Measurements from ENCODE around the gene IGF2BP2. TPM values are rescaled to one million over a fixed set of nuclear protein-coding genes. Genes with fewer than 3 reads are reported as not detected.

Gene IGF2BP2
- total and polyA plus RNA-seq, 9 of the 15 experiments (the other 6 are each of a cell fraction or from before 2014, with no cell fraction given), result 3.2 to 59.6 (median 30.5) TPM

DNA sequence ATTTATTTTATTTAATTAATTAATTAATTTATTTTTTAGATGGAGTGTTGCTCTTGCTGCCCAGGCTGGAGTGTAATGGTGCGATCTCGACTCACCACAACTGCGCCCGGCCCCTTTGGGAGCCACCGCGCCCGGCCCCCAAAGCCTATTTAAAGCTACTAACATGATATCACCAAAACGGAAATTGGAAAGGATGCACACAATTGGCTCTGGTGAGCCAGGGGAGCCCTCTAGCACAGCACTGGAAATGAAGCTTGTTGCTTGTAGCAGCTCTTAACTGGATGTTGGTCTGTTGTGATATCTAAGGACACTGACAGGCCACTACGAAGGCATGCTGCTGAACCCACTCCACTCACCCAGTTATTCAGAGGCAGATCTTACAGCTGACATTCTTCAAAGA lies 104.5 kb downstream of the IGF2BP2 start (continued):
- TF ChIP-seq, protein P1, sequence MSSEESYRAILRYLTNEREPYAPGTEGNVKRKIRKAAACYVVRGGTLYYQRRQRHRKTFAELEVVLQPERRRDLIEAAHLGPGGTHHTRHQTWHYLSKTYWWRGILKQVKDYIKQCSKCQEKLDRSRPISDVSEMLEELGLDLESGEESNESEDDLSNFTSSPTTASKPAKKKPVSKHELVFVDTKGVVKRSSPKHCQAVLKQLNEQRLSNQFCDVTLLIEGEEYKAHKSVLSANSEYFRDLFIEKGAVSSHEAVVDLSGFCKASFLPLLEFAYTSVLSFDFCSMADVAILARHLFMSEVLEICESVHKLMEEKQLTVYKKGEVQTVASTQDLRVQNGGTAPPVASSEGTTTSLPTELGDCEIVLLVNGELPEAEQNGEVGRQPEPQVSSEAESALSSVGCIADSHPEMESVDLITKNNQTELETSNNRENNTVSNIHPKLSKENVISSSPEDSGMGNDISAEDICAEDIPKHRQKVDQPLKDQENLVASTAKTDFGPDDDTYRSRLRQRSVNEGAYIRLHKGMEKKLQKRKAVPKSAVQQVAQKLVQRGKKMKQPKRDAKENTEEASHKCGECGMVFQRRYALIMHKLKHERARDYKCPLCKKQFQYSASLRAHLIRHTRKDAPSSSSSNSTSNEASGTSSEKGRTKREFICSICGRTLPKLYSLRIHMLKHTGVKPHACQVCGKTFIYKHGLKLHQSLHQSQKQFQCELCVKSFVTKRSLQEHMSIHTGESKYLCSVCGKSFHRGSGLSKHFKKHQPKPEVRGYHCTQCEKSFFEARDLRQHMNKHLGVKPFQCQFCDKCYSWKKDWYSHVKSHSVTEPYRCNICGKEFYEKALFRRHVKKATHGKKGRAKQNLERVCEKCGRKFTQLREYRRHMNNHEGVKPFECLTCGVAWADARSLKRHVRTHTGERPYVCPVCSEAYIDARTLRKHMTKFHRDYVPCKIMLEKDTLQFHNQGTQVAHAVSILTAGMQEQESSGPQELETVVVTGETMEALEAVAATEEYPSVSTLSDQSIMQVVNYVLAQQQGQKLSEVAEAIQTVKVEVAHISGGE (CRISPR knock-in tag; IDR thresholded peaks at IDR 0.05), result no peak
- TF ChIP-seq NR4A1 (CRISPR knock-in tag; IDR thresholded peaks at IDR 0.05) (no peak), NR4A1 (tag; IDR thresholded peaks at IDR 0.05) (no peak), PHB2 (IDR thresholded peaks at IDR 0.05; ENCODE audit: low read depth) (no peak), ARNT (IDR thresholded peaks at IDR 0.05) (no peak), ZNF778 (CRISPR knock-in tag; IDR thresholded peaks at IDR 0.05) (no peak), ZNF146 (CRISPR knock-in tag; IDR thresholded peaks at IDR 0.05; ENCODE audit: unreplicated experiment) (no peak)
- TF ChIP-seq, protein P2, sequence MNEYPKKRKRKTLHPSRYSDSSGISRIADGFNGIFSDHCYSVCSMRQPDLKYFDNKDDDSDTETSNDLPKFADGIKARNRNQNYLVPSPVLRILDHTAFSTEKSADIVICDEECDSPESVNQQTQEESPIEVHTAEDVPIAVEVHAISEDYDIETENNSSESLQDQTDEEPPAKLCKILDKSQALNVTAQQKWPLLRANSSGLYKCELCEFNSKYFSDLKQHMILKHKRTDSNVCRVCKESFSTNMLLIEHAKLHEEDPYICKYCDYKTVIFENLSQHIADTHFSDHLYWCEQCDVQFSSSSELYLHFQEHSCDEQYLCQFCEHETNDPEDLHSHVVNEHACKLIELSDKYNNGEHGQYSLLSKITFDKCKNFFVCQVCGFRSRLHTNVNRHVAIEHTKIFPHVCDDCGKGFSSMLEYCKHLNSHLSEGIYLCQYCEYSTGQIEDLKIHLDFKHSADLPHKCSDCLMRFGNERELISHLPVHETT (CRISPR knock-in tag; conservative IDR thresholded peaks at IDR 0.05 in 1 of 2, IDR thresholded peaks at IDR 0.05 in 1 of 2), result no peak
- TF ChIP-seq, protein P3, sequence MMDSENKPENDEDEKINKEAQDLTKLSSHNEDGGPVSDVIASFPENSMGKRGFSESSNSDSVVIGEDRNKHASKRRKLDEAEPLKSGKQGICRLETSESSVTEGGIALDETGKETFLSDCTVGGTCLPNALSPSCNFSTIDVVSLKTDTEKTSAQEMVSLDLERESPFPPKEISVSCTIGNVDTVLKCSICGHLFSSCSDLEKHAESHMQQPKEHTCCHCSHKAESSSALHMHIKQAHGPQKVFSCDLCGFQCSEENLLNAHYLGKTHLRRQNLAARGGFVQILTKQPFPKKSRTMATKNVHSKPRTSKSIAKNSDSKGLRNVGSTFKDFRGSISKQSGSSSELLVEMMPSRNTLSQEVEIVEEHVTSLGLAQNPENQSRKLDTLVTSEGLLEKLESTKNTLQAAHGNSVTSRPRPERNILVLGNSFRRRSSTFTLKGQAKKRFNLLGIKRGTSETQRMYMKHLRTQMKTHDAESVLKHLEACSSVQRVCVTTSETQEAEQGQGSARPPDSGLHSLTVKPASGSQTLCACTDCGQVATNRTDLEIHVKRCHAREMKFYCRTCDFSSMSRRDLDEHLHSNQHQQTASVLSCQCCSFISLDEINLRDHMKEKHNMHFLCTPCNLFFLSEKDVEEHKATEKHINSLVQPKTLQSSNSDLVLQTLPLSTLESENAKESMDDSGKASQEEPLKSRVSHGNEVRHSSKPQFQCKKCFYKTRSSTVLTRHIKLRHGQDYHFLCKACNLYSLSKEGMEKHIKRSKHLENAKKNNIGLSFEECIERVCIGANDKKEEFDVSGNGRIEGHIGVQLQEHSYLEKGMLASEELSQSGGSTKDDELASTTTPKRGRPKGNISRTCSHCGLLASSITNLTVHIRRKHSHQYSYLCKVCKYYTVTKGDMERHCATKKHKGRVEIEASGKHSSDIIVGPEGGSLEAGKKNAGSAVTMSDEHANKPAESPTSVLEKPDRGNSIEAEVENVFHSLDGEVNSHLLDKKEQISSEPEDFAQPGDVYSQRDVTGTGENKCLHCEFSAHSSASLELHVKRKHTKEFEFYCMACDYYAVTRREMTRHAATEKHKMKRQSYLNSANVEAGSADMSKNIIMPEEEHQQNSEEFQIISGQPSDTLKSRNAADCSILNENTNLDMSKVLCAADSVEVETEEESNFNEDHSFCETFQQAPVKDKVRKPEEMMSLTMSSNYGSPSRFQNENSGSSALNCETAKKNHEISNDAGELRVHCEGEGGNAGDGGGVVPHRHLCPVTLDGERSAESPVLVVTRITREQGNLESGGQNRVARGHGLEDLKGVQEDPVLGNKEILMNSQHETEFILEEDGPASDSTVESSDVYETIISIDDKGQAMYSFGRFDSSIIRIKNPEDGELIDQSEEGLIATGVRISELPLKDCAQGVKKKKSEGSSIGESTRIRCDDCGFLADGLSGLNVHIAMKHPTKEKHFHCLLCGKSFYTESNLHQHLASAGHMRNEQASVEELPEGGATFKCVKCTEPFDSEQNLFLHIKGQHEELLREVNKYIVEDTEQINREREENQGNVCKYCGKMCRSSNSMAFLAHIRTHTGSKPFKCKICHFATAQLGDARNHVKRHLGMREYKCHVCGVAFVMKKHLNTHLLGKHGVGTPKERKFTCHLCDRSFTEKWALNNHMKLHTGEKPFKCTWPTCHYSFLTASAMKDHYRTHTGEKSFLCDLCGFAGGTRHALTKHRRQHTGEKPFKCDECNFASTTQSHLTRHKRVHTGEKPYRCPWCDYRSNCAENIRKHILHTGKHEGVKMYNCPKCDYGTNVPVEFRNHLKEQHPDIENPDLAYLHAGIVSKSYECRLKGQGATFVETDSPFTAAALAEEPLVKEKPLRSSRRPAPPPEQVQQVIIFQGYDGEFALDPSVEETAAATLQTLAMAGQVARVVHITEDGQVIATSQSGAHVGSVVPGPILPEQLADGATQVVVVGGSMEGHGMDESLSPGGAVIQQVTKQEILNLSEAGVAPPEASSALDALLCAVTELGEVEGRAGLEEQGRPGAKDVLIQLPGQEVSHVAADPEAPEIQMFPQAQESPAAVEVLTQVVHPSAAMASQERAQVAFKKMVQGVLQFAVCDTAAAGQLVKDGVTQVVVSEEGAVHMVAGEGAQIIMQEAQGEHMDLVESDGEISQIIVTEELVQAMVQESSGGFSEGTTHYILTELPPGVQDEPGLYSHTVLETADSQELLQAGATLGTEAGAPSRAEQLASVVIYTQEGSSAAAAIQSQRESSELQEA (IDR thresholded peaks at IDR 0.05; ENCODE audit: low read depth), result no peak
